WERI-Rb-1 (cell line): Measurements from ENCODE around the gene APOL5.
"Not testable (repeated sequence)": the region's sequence is repeated elsewhere in the genome, so short reads cannot be mapped to it uniquely, and the experiment has no call there.

Source experiments
- DNase-seq: peaks from one replicate; pipeline ENCODE4 v3.0.0-alpha.2; 2020
- H3K27ac ChIP-seq: fragments of 250-450 bp; sonication (Bioruptor Pico); 2 replicates; pipeline ENCODE4 v1.5.1; 2020; ENCODE audit warnings: mild to moderate bottlenecking, moderate library complexity
- H3K27me3 ChIP-seq: fragments of 250-450 bp; sonication (Bioruptor Pico); 2 replicates; pipeline ENCODE4 v1.5.1; 2021; ENCODE audit warnings: mild to moderate bottlenecking, low read depth, moderate library complexity; ENCODE audit not compliant: insufficient read depth, severe bottlenecking
- H3K36me3 ChIP-seq: fragments of 250-450 bp; sonication (Bioruptor Pico); 2 replicates; pipeline ENCODE4 v1.5.1; 2020; ENCODE audit warnings: mild to moderate bottlenecking, moderate library complexity
- H3K4me3 ChIP-seq: 2 replicates; pipeline ENCODE4 v1.5.1; 2011; ENCODE audit warnings: low read depth, mild to moderate bottlenecking, control low read depth, low read length
- H3K9me3 ChIP-seq: fragments of 250-450 bp; sonication (Bioruptor Pico); 2 replicates; pipeline ENCODE4 v1.5.1; 2021; ENCODE audit warnings: mild to moderate bottlenecking, moderate library complexity; ENCODE audit not compliant: severe bottlenecking
- TF ChIP-seq, protein P1 (sequence below): IDR thresholded peaks from 2 replicates; pipeline ENCODE4 v1.5.1; 2011; ENCODE audit warnings: low read depth, mild to moderate bottlenecking, control low read depth, inconsistent platforms, low read length

Gene APOL5

DNA sequence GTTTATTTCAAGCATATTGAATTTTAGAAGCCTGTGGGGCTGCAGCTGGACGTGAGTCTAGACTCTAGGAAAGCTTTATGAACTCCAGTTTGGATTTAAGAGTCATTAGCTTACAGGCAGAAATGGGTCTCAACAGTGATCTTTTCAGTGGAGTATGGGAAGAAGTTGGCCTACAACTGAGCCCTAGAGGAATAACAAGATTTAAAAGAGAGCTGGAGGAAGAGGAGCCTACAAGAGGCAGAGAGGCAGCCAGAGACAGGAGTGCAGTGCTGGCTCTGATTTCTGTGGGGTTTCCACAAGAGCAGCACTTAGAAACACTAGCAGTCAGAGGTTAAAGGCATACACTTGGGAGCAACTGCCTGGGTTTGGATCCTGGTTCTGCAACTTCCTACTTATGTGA, 17.9 kb downstream of the APOL5 start:
- DNase-seq: no peak
- Histone ChIP-seq H3K27ac (no peak overlapping the region), H3K4me3 (no peak overlapping the region), H3K27me3 (no peaks in the 10 kb centered on the region), H3K9me3 (no peaks in the 10 kb centered on the region), H3K36me3 (no peaks in the 10 kb centered on the region)
- TF ChIP-seq, protein P1, sequence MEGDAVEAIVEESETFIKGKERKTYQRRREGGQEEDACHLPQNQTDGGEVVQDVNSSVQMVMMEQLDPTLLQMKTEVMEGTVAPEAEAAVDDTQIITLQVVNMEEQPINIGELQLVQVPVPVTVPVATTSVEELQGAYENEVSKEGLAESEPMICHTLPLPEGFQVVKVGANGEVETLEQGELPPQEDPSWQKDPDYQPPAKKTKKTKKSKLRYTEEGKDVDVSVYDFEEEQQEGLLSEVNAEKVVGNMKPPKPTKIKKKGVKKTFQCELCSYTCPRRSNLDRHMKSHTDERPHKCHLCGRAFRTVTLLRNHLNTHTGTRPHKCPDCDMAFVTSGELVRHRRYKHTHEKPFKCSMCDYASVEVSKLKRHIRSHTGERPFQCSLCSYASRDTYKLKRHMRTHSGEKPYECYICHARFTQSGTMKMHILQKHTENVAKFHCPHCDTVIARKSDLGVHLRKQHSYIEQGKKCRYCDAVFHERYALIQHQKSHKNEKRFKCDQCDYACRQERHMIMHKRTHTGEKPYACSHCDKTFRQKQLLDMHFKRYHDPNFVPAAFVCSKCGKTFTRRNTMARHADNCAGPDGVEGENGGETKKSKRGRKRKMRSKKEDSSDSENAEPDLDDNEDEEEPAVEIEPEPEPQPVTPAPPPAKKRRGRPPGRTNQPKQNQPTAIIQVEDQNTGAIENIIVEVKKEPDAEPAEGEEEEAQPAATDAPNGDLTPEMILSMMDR: no peak

DNA sequence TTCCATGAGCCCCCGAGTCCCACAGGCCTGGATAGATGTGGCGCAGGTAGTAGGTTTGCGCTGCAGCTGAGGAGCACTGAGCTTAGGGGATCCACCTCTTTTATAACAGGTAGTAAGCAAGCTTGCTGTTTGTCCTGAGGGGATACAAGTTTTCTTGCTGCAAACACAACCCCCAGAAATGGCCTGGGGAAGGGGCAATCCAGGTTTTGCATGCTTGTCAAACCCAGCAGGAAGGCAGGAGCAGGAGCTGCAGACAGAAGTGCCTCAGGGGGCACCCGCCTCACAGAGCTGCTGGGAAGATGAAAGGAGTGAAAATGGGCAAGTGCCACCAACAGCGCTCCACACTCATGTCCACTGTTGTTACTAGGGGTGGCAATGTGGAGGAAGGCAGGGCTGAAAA, 18.5 kb downstream of the APOL5 start:
- TF ChIP-seq, protein P1: no peak
- Histone ChIP-seq H3K4me3 (no peak overlapping the region), H3K9me3 (no peaks in the 10 kb centered on the region), H3K36me3 (no peaks in the 10 kb centered on the region), H3K27ac (no peak overlapping the region), H3K27me3 (no peaks in the 10 kb centered on the region)
- no peak for DNase-seq

DNA sequence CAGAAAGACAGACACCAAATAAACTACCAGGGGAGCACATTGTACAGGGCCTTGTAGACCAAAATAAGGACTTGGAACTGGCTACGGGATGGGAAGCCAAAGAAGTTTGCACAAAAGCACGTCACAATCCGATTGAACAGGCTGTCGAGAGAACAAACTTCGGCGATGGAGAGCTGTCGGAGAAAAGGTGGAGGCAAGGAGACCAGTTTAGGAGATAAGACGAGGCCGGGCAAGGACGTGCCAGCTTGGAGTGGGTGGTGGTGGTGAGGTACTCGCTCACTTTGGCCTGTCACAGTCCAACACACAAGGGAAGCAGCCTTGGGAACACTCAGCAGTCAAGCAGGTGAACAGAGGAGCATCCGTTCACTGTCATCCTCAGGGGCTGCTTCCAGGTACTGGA, 19.0 kb downstream of the APOL5 start:
- TF ChIP-seq, protein P1: no peak
- no peak overlapping the region for H3K4me3 ChIP-seq
- DNase-seq: no peak
- no peaks in the 10 kb centered on the region for H3K36me3 ChIP-seq
- H3K27ac ChIP-seq: no peak overlapping the region
- H3K27me3 ChIP-seq: no peaks in the 10 kb centered on the region
- H3K9me3 ChIP-seq: no peaks in the 10 kb centered on the region

DNA sequence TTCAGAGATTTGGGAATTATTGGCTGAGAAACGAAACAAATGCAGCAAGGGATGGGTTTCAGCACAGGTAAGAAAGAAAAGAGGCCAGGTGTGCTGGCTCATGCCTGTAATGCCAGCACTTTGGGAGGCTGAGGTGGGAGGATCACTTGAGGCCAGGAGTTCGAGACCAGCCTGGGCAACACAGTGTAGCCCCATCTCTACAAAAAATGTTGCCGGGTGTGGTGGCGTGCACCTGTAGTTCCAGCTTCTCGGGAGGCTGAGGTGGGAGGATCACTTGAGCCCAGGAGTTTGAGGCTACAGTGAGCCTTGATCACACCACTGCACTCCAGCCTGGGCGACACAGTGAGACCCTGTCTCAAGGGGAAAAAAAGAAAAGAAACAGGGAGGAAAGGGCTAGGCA, 20.2 kb downstream of the APOL5 start:
- not testable (repeated sequence) for DNase-seq, H3K9me3 ChIP-seq, H3K27me3 ChIP-seq, H3K36me3 ChIP-seq, H3K4me3 ChIP-seq, H3K27ac ChIP-seq

DNA sequence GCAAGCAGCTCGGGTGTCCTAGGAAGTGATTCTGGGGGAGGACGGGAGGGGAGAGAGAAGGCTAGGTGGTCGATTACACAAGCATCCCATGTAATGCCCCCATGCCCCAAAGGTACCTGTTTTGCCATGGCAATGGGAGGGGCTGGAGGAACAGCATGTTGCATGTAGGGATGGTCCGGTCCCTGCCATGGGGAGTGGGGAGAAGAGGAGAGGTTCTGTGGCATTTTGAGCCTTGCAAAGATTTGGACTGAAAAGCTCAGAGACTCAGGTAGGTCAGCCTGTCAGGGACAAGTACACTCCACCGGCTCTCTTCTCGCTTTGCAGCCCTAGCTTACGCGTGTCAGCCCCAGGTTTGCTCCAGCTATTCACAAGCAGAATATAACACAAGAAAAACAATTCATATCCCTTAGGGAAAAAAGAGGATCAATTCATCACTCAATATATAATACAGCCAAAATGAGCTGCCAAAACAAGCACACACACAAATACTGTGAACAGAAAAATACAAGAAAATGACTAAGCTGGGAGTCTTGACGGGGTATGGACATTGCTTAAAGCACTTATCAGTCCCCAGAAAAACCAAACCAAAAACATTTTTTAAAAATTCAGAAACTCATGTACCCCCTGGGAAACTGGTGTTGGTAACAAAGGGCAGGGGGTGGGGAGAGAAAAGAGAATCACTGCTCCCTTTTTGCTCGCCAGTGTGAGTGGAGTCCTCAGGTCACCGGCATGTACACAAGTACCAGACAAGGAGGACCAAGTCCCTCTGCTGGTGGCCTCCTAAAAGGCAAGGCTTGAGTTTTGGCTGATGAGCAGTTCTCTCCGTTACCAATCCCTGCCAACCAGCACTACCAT, 21.6 kb downstream of the APOL5 start:
- Histone ChIP-seq H3K27me3 (no peaks in the 10 kb centered on the region), H3K9me3 (no peaks in the 10 kb centered on the region), H3K4me3 (no peak overlapping the region), H3K36me3 (0 out of 2 replicates have a peak, but pooled peaks cover 6% of the 10 kb centered on the region), H3K27ac (no peak overlapping the region)
- DNase-seq: peak; percentile 23
- TF ChIP-seq, protein P1: peak; percentile 56

DNA sequence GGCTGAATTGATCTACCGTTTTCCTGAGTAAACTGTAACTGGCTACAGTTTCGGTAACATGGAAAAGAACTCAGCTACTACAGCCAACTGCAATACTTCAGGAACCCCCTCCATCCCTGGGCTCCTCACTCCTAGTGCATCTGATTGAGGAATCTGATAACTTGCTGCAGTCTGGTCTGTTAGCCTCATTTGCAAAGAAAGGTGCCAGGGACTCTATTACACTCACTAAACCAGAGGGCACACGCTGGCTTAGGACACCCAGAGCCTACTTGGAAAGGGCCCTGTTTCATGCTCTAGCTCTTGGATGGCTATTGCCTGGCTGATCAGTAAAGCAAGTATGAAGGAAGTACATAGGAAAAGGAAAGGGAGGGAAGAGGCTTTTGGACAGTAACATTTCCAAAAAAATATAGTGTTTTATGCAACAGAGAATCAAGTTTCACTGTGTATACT, 22.3 kb downstream of the APOL5 start:
- Histone ChIP-seq H3K9me3 (no peaks in the 10 kb centered on the region), H3K27ac (no peak overlapping the region), H3K27me3 (no peaks in the 10 kb centered on the region), H3K4me3 (no peak overlapping the region), H3K36me3 (0 out of 2 replicates have a peak, but pooled peaks cover 6% of the 10 kb centered on the region)
- no peak for DNase-seq
- TF ChIP-seq, protein P1: no peak
